GM19372 (cell line): Measurements from ENCODE around the gene RNF225.
"Not testable (repeated sequence)": the region's sequence is repeated elsewhere in the genome, so short reads cannot be mapped to it uniquely, and the experiment has no call there.

ENCODE experiments used
- ATAC-seq: cut with Tn5 transposase; IDR thresholded peaks from one replicate; pipeline ENCODE4 v1.9.1; 2021; ENCODE audit warnings: mild to moderate bottlenecking, low read depth, moderate library complexity; ENCODE audit not compliant: unreplicated experiment

Gene RNF225

GRCh38 chr19:58361900-58362271 is 33.6 kb upstream of the RNF225 start:
- peak; percentile 16 for ATAC-seq

DNA sequence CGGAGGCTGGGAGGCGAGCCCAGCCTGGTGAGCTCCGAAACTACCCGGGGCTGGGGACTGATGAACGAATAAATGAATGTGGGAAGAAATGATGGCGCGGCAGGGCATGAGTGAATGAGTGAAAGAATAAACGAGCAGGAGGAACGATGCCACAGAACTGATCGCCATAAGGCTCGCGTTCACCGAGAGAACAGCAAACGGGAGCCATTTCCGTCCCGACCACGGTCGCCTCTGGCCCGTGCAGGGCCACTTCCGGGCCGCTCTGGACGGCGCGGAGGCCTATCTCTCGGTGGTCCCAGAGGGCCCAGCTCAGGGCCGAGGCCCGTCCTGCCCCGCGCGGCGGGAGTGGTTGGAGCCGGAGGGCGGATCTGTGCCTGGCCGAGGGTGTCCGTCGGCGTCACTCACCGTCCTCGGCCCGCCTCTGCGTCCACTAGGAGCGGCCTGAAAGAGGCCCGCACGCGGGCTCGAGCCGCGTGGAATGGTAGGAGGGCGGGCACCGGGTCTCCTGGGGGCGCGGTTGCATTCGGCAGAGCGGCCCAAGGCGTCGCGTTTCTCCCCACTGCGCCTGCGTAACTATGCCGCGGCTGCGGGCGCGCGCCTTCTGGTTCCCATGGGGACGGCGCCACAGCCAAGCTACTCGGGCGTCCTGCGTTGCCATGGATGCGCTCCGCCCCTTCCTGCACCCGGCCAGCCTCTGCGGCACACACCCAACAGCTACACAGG is 33.0 kb upstream of the RNF225 start, which contains the start of gene ZNF497:
Gene ZNF497 (minus strand): TSS at position 480 of the 723 bp plus-strand sequence. CDS start 5,116 bp downstream, outside the sequence.
- peak; percentile 84 for ATAC-seq

DNA sequence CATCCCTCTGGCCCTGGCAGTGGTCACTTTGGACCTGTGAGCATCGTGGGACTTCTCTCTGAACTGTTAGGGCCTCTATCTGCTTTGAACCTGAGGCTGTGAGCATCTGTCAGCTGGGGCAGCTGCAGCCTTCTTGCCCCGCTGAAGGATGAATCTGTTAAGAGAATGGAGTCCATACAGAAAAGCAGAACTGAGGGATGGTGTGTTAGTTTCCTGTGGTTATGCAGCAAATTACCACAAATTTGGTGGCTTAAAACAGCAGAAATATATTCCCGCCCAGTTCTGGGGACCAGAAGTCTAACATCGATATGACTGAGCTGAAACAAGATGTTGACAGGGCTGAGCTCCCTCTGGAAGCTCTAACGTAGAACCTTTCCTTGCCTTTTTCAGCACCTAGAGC is 31.3 kb upstream of the RNF225 start:
- ATAC-seq = no peak

DNA sequence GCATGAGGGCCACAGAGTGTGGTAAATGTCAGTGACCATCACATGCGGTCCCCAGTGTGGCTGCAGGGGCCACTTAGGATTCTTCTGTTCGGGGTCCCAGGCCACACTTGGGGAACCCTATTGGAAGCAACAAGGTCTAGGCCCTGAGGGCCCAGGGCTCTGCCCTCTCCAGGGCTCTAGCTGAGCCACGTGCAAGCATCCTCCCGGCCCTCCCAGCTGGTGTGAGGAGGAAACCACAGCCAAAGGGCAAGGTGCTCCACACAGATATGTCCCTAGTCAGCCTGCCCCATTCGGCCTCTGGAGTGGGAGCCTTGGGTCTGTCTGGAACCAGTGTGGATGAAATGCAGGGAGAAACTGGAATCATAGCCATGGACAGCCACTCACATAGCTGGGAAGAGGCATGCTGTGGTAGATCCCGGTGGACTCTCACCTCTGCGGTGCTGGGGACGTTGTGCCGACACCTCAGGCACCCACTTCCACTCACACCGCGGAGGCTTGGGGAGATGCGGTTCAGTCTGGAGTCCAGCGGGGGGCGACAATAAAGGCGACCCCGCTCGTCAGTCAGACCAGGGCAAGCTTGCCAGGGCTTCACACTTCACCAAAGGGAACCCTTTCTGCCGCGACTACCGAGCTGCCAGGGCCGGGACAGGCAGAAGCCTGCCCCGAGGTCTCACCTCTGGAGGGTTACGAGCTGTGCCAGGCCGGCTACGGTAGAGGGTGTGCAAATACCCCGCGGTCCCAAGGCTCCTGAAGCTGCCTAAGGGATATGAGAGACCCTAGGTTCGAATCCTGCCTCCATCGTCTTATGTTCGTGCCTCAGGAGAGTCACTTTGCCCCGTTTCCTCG is 28.6 kb upstream of the RNF225 start:
- no peak for ATAC-seq

GRCh38 chr19:58367698-58368454 is 27.6 kb upstream of the RNF225 start:
- ATAC-seq = no peak

GRCh38 chr19:58368561-58369360 is 26.7 kb upstream of the RNF225 start:
- ATAC-seq = no peak

DNA sequence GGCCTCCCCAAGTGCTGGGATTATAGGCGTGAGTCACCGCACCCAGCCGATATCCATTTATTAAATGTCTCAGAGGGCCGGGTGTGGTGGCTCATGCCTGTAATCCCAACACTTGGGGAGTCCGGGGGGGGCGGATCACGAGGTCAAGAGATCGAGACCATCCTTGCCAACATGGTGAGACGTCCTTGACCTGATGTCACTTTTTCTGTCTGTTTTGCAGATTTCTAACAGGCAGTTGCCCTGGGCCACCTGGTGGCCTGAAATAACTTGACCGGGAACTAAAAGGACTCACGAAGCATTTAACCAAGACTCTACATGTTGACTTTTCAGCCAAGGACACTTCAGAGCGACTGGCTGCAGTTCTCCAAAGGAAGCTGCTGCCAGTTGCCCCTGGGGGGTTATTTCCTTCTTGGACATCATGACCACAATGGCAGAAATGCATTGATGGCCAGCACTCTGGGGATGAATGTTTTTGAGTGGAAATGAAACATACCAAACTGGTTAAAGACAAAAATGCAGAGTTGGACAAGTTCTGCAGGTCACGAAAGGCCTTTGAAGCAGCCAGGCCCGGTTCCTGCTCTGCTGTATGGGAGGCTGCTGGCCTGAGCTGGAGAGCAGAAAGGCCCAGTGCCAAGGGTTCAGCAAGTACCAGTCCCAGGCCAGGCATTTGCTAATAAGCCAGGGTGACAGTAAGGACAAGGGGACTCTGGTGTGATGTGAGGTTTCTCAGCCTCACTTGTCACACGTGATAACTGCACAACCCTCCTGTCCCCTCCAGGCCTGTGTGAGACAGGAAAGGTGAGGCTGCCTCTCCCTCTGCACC is 22.9 kb upstream of the RNF225 start:
- ATAC-seq = no peak

DNA sequence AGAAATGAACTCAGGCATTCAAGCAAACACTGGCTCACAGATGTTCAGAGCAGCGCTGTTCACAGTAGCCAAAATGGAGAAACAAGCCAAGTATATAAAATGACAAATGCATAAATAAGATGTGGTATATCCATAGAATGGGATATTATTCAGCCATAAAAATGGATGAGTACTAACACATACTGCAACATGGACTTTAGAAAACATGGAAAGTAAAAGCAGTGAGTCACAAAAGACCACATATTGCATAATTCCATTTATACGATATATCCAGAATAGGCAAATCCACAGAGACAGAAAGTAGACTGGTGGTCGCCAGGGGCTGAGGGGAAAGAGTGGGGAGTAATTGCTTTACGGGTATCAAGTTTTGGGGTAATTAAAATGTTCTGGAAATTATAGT is 21.3 kb upstream of the RNF225 start:
- no peak for ATAC-seq

DNA sequence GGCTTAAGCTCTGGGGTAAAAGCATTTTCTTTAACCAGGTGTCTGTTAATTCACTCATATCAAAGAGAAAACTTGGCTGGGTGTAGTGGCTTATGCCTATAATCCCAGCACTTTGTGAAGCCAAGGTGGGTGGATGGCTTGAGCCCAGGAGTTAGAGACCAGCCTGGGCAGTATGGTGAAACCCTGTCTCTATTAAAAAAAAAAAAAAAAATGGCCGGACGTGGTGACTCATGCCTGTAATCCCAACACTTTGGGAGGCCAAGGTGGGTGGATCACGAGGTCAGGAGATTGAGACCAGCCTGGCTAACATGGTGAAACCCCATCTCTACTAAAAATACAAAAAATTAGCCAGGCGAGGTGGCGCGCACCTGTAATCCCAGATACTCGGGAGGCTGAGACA is 18.7 kb upstream of the RNF225 start:
- not testable (repeated sequence) for ATAC-seq

DNA sequence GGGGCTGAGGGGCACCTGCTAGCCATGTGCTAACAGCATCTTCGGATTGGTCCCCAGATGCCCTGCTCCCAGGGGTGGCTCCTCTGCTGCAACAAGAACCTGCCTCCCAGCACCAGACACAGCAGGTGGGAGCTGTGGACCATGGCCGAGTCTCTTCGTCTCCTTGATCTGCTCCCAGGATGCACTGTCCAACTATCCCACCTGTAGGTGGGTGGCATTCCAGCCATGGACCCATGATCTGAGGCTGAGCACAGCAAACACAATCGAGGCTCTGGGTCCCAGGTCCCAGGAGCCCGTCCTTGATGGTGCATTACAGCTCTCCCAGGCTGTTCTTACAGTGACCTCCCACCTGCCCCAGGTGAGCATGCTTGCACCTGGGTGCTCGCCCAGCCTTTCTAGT is 16.2 kb upstream of the RNF225 start:
- no peak for ATAC-seq

DNA sequence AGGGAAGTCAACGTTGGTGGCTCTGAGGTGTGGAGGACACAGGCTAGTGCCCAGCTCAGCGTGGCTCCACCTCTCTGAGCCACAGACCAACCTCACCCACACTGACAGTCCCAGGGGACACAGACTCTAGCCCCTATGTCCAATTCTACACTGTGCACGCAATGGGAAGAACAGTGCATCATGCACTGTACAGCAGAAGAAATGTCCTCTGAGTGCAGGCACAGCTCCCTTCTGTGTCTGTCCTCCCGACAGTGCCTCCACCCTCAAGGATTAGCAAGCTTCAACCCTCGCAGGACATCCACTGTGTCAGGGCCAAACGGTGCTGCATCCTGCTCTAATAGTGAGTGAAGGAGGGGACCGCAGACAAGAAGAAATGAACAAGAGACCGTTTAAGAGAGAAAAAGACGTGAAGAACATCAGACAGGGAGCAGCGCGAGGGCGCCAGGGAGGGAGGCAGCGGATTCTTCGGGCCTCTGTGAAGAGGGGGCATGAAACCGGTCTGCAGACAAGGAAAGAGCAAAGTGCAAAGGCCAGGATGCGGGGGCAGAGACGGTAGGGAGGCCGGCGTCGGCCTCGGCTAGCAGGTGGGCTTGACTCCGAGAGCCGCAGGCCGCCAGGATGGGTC is 15.3 kb upstream of the RNF225 start:
- ATAC-seq = no peak

DNA sequence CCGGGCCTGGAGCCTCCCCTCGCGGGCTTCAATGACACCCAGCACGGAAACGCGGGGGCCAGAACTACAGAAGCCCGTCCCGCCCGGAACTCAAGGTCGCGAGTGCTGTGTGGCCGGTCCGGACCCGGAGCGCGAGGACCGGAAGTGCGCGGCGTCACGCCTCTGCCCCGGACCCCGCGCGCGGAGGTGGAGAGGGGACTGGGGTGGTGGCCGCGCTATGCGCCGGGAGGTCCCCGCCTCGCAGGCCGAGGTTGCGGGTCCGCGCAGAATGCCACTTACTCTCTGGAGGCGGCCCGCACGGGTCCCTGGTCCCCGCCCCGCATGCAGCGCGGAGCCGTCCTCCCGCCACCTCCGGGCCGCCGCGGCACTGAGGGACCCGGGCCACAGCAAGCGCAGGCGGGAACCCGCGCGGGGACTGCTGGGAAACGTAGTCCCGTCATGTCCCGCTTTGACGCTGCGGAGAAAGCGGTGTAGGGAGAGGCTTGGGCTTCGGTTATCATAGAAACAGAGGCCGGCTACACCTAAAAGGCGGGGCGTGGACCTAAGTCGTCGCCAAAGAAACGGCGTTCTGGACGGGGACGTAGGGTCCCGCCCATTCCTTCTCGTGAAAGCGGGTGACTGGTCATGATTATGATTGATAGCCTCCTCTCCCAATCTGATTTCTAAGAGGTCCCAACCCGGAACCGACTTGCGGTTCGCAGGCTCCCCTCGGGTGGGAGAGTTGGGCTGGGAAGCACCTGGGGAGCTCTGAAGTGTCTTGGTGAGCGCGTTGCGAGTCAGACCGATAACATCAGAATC is 14.6 kb upstream of the RNF225 start, which contains the start of gene ZNF837:
Gene ZNF837 (minus strand): TSS at position 369 of the 798 bp plus-strand sequence. CDS start 11,698 bp downstream, outside the sequence.
- ATAC-seq = peak; percentile 86

GRCh38 chr19:58381460-58382212 is 13.8 kb upstream of the RNF225 start:
- no peak for ATAC-seq

DNA sequence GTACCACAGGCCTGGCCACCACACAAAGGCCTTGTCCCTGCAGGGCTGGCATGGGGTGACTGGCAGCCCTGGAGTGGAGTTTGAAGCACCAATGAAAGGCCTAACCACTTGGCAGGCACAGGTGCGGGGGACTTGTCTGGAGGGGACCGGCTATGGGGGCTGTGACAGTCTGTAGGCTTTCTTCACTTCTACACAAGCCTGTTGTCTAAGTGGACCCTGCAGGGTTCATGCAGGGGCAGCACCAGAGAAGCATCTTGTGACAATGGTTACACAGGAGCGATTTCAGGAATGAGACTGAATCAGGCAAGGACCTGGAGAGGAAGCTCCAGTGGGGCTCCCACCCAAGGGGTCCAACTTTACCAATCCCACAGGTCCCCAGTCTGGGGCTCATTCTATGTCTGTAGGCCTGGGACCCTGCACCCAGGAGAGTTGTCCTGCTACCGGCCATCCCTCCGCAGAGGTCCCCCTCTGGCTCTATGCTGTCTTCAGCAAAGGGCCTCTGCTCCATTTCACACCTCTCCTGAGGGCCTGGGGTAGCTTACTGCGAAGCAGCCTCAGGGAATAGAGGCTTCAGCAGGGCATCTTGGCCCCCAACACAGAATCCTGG is 12.4 kb upstream of the RNF225 start:
- no peak for ATAC-seq

GRCh38 chr19:58385313-58385890 is 10.1 kb upstream of the RNF225 start:
- ATAC-seq = no peak

DNA sequence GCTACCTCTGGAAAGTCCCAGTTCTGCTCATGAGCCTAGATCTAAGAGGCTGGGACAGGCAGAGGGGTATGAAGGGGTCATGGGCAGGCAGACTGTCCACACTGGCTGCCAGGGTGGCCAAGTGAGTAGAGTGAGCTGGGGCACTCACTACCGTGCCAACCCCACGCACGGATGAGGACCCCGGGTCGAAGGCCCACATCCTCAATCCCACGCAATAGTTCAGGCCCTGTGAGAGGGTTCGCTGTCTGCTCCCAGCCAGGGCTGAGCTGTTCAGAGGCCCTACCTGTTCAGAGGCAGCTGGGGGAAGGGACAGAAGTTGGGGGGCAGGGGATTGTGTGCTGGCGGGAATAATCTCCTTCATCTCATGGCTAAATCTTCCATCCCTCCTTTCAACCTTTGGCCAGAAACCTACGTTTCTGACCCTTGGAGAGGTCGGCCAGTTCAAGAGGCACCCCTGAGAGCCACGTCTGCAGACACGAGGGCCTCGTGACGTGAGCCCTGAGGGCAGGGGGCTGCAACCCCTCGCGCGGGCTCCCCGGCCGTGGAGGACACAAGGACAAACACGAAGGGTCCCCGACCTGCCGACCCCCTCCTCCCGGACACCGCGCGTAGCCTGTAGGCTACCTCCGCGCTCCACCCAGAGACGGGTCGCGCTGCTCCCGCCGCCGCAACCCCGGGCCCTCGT is 9.4 kb upstream of the RNF225 start:
- no peak for ATAC-seq
